NCI-H510A treated with DMSO at 0.1 percent for 48 hours (cell line): ENCODE measurements around the gene TMEM167B.
"Not testable (repeated sequence)": the region's sequence is repeated elsewhere in the genome, so short reads cannot be mapped to it uniquely, and the experiment has no call there.

Source experiments
- DNase-seq: peaks from one replicate; lab custom pipeline; 2025; lab: John Stamatoyannopoulos, UW

Gene TMEM167B

DNA sequence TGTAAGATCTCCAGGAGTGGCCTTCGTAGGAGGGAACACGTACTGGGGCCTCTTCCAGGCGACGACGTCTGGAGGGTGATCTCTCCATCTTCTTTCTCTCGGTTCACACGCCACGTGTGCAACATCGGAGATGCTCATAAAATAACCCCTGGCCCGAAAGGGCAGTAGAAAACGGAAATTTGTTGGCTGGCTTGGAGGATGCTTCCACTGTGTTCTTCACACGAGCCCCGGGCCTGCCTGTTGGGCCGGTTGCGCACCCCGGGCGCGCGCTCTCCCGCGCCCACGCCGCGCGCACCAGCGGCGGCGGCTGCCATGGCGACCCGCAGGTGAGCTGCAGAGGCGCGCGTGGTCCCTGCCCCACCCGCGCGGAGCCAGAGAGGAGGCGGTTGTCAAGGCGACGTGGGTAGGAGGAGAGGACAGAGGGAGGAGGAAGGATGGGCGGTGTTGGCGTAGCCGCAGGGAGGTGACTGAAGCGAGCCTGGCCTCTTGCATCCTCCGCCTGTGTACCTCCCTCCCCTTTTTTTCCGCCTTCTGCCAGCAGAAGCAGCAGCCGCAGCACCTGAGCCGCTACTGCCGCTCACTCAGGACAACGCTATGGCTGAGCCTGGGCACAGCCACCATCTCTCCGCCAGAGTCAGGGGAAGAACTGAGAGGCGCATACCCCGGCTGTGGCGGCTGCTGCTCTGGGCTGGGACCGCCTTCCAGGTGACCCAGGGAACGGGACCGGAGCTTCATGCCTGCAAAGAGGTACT is 23.2 kb downstream of the TMEM167B start, which contains the start of gene ELAPOR1:
Gene ELAPOR1 (plus strand): TSS at position 526 of the 752 bp plus-strand sequence. CDS start 69 bp downstream, at position 595.
- peak; percentile 67 for DNase-seq

- peak; percentile 64 for DNase-seq
Observed at GRCh38 chr1:109114342-109114674, 23.7 kb downstream of the TMEM167B start.

- no peak for DNase-seq
Observed at GRCh38 chr1:109115685-109116084, 25.1 kb downstream of the TMEM167B start.

DNA sequence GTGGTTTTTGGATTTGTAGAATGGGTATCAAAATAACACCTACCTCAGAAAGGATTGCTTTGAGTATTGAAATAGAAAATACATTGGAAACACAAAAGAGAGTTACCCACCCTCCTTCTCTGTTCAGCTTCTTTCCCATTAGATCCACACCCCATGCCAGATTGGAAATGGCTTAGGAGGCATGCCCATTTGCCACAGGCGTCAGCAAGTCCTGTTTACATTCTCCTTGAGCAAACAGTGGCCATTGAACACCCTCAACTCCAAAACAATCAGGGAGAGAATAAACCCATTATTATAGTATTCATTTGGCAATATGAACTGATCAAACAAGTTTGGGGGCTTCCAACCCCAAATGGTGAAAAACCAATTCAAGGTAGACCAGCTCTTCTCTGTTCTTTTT is 25.7 kb downstream of the TMEM167B start:
- peak; percentile 38 for DNase-seq

DNA sequence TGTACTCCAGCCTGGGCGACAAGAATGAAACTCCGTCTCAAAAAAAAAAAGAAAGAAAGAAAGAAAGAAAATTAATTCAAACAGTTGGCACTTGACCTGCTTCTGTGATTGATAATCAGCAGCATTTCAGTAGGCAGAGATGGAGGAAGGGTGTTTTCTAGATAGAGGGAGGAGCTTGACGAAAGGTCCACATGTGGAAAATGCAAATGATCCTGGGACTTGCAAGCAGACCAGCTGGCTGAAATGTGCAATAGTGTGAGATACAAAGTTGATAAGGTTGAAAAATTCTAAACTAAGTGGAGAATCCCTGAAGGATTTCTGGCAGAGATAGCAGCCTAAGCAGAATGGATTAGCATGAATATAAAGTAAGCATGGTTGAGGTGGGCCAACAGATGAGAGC is 27.5 kb downstream of the TMEM167B start:
- DNase-seq = no peak

DNA sequence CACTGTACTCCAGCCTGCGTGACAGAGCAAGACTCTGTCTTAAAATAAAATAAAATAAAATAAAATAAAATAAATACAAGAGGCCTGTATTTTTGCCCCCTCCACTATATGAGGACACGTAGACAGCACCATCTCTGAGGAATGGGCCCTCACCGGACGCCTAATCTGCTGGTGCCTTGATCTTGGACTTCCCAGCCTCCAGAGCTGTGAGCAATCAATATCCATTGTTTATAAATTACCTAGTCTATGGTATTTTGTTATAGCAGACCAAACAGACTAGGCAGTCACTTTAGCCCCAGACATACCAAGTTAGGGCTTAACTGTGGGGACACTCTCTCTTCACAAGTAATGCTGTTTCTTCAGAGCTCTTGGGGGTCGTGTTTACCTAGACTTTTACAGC is 29.8 kb downstream of the TMEM167B start:
- DNase-seq = no peak

- DNase-seq = no peak
Observed at GRCh38 chr1:109131059-109131458, 40.5 kb downstream of the TMEM167B start.

GRCh38 chr1:109131800-109132199 is 41.2 kb downstream of the TMEM167B start:
- DNase-seq = no peak

DNA sequence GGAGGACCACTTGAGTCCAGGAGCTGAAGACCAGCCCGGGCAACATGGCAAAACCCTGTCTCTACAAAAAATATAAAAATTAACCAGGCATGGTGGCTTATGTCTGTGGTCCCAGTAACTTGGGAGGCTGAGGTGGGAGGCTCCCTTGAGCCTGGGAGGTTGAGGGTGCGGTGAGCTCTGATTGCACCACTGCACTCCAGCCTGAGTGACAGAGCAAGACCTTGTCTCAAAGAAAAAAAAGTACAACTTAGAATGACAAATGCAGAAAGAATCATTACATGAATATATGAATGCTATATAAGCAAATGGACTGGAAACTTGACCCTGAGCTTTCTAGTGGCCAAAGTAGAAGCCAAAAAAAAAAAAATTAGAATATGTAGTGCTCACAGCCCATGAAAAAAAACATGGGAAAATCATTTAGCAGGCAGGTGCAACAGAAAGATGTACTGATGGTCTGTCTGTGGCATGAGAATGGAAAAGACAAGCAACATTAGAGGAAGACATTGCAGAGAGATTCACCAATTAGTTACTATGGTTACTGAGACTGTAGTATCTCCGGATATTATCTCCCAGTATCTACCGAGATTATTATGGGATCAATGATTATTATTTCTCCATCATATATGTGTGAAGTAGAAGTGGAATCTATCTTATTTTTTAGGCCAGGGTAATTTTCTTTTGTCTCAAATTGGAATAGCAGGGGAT is 42.6 kb downstream of the TMEM167B start:
- no peak for DNase-seq

GRCh38 chr1:109133815-109134214 is 43.3 kb downstream of the TMEM167B start:
- no peak for DNase-seq

DNA sequence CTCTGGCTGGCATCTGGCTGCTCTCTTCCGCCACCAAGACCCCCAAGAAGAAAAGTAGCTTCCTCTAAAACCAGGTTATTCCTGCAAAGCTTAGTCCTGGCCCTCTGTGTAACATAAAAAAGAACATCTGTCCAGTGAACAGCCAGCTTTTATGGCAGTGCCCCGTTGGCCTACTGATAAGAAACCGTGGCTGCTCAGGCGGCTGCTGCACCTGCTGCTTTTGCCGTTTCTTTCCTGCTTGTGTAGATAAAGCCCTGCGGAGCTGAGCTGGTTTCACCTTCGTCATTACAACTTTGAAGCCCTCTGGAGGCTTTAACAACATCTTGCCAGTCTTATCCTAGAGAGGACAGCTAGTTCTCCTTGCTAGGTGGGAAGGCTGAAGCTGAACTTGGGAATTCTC is 43.9 kb downstream of the TMEM167B start:
- DNase-seq = peak; percentile 30

- DNase-seq = no peak
Observed at GRCh38 chr1:109135940-109136339, 45.4 kb downstream of the TMEM167B start.

DNA sequence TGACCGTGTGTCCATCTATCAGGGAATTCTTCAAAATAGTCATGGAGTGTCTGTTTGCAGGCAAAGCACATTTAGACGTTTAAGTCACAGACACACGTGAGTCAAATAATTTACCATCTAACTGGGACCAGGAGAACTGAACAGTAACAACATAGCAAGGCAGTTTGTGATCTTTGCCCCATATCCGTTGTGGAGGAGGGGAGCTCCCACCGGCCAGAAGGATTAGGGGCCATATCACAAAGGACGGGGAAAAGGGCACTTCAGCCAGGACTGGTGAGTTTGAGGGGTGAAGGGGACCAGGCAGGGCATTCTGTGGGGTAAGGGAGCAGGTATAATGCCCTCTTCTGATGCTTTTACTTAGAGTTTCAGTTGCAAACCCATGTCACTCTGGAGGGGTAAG is 46.2 kb downstream of the TMEM167B start:
- no peak for DNase-seq

- no peak for DNase-seq
Observed at GRCh38 chr1:109137958-109138357, 47.4 kb downstream of the TMEM167B start.

DNA sequence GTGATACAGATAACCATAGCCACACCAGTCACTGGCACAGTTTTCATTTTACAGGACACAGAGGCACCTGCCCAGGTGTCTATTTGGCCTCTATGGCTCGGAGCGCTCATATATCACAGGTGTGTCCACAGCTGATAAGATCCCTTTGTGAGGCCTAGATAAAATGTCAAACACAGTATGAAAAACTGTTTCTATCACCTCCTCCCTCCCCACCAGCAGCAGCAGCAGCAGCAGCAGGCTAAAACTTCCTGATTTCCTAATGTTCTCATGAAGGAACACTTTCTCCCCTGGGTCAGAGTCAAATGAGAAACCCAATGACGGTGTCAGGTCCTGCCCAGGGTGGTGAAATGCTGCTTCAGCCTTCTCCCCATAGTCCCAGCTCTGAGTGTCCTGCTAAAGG is 47.8 kb downstream of the TMEM167B start:
- DNase-seq = no peak

GRCh38 chr1:109140392-109140791 is 49.8 kb downstream of the TMEM167B start:
- no peak for DNase-seq

DNA sequence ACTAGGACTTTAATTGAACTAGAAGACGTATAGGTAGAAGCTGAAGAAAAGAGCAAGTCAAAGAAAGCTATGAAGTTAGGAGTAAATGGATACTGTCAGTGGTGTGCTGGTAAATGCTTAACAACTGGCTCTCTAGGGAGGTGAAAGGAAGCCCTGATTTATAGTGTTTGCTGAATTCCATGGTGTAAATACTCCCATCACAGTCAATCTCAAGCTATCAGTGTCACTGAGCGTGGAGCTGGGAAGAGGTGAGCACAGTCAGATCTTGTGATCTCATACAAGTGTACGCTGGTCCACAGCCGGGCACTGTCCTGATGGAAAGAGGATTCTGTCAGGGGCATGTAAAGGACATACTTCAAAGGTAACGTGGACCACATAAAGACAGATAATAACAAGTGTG is 51.7 kb downstream of the TMEM167B start:
- DNase-seq = no peak

- DNase-seq = not testable (repeated sequence)
Observed at GRCh38 chr1:109142725-109143124, 52.2 kb downstream of the TMEM167B start.
